Transverse colon (tissue), 4 donors: ENCODE measurements around the gene OR14C36. TPM values are rescaled to one million over a fixed set of nuclear protein-coding genes. Genes with fewer than 3 reads are reported as not detected.
"Not testable (repeated sequence)": the region's sequence is repeated elsewhere in the genome, so short reads cannot be mapped to it uniquely, and the experiment has no call there.

Source experiments
- DNase-seq: peaks from one replicate; pipeline ENCODE4 v3.0.0-alpha.2; 2019
- H3K27ac ChIP-seq, 4 donors: fragments of 200-600 bp; sonication (generic); 2 replicates each; pipeline ENCODE4 v1.5.1; 2016 to 2018; ENCODE audit warnings: inconsistent platforms in 4 of 4
- H3K27me3 ChIP-seq: fragments of 200-600 bp; sonication (generic); 2 replicates; pipeline ENCODE4 v1.5.1; 2017; ENCODE audit warnings: inconsistent platforms
- H3K36me3 ChIP-seq, 4 donors: fragments of 200-600 bp; sonication (generic); 2 replicates each; pipeline ENCODE4 v1.5.1; 2017 to 2019; ENCODE audit warnings: inconsistent platforms in 4 of 4
- H3K4me1 ChIP-seq, 4 donors: fragments of 200-600 bp; sonication (generic); 2 replicates each; pipeline ENCODE4 v1.5.1; 2017 to 2020; ENCODE audit warnings: inconsistent platforms in 4 of 4
- H3K4me3 ChIP-seq, 4 donors: fragments of 200-600 bp; sonication (generic); 1 replicate in 1 of 4; 2 replicates in 3 of 4; pipeline versions ENCODE4 v1.5.1 to v1.6.1; 2017 to 2019; ENCODE audit warnings: inconsistent platforms in 4 of 4
- H3K9me3 ChIP-seq, 2 donors: fragments of 200-600 bp; sonication (generic); 2 replicates each; pipeline ENCODE4 v1.5.1; 2017 to 2019; ENCODE audit warnings: inconsistent platforms in 2 of 2
- CTCF ChIP-seq, 5 experiments: fragments of 200-600 bp in 3 of 5; fragments of 450-650 bp in 2 of 5; sonication (generic) in 3 of 5; IDR thresholded peaks; 1 replicate in 2 of 5; 2 replicates in 3 of 5; pipeline ENCODE4 v1.5.1; 2016 to 2017; ENCODE audit warnings: antibody characterized with exemption in 5 of 5, inconsistent platforms in 3 of 5, mild to moderate bottlenecking in 2 of 5, moderate library complexity in 1 of 5
- EP300 ChIP-seq: sonication (generic); formaldehyde crosslinking; IDR thresholded peaks from one replicate; pipeline ENCODE4 v1.6.1; 2017; ENCODE audit warnings: antibody characterized with exemption, low read depth
- POLR2A ChIP-seq: fragments of 450-650 bp; IDR thresholded peaks from one replicate; pipeline ENCODE4 v1.6.1; 2016; ENCODE audit warnings: antibody characterized with exemption, mild to moderate bottlenecking, moderate library complexity
- POLR2AphosphoS5 ChIP-seq, 3 donors: sonication (generic); formaldehyde crosslinking; IDR thresholded peaks; one replicate each; pipeline ENCODE4 v1.6.1; 2016; ENCODE audit warnings: antibody characterized with exemption in 3 of 3
- WGBS, 2 donors: methylation state at CpG; one replicate each; pipeline ENCODE4 v1.1.5; 2018; ENCODE audit warnings: low coverage in 1 of 2; 5-methylcytosine and 5-hydroxymethylcytosine counted together
- in situ Hi-C, 4 donors: fragments of 200-750 bp; cut with MboI; loops; one replicate each; pipeline versions ENCODE4 v1.15.0 to v1.15.1; 2017; ENCODE audit warnings: low sequenced_read_pairs in 3 of 4, low pct_ligation_motif_present in 1 of 4, low pct_unique_long_range_greater_than_20kb in 1 of 4
- intact Hi-C: fragments of 100-400 bp; cut with DNase I; formaldehyde crosslinking; loops from one replicate; pipeline ENCODE4 v1.15.1; 2023; ENCODE audit warnings: low total_unique reads
- total RNA-seq, 4 donors: library from RNA; depleted of rRNA; stranded (reverse); fragments of >200 nt; gene quantifications; one replicate each; pipeline ENCODE4 v1.1.0, GENCODE V29; 2016

Gene OR14C36
- not detected for total RNA-seq

GRCh38 chr1:248348475-248348874 is at the start of gene OR14C36:
Gene OR14C36, plus strand, starts transcription at chr1:248348775. Its CDS starts 0 bp downstream, at chr1:248348775.
- TF ChIP-seq POLR2AphosphoS5 (IDR thresholded peaks at IDR 0.05) (no peak), EP300 (no peak), POLR2A (no peak), CTCF (IDR thresholded peaks at IDR 0.05) (no peak)
- Histone ChIP-seq H3K9me3 (no peaks in the 10 kb centered on the region), H3K4me1 (no peaks in the 10 kb centered on the region), H3K4me3 (no peak within 1 kb of the TSS), H3K27me3 (no peaks in the 10 kb centered on the region), H3K27ac (no peak within 1 kb of the TSS), H3K36me3 (no peaks in the 10 kb centered on the region)
- 62 to 80% methylated on average over 4 of the region's 4 CpGs for WGBS, 2 donors
- in situ Hi-C loops, result no loop called here
- intact Hi-C loops, result no loop called here
- DNase-seq, result no peak

- Histone ChIP-seq H3K9me3 (no peaks in the 10 kb centered on the region), H3K27ac (no peak within 1 kb of the TSS), H3K4me3 (no peak within 1 kb of the TSS), H3K27me3 (no peaks in the 10 kb centered on the region), H3K36me3 (no peaks in the 10 kb centered on the region), H3K4me1 (no peaks in the 10 kb centered on the region)
- in situ Hi-C loops, result no loop called here
- intact Hi-C loops, result no loop called here
- TF ChIP-seq CTCF (IDR thresholded peaks at IDR 0.05) (no peak), POLR2A (no peak), EP300 (no peak), POLR2AphosphoS5 (IDR thresholded peaks at IDR 0.05) (no peak)
- no peak for DNase-seq
- WGBS, 2 donors, result 85 to 91% methylated on average over 1 of the region's 1 CpG
Measured at GRCh38 chr1:248303324-248303723, 45.3 kb upstream of the OR14C36 start, which contains the start of gene OR2T12. Gene OR2T12, minus strand, starts transcription at chr1:248303424. Its CDS starts 7,846 bp downstream, at chr1:248295578.

GRCh38 chr1:248305672-248306071 is 42.9 kb upstream of the OR14C36 start:
- in situ Hi-C loops, H3K4me3 ChIP-seq, H3K36me3 ChIP-seq, H3K9me3 ChIP-seq, DNase-seq, H3K27ac ChIP-seq, intact Hi-C loops, H3K27me3 ChIP-seq, H3K4me1 ChIP-seq: not testable (repeated sequence)
- 48 to 68% methylated on average over 3 to 9 of the region's 9 CpGs for WGBS, 2 donors

- in situ Hi-C loops (no loop called here), intact Hi-C loops (no loop called here)
- H3K27me3 ChIP-seq, result no peaks in the 10 kb centered on the region
- 88 to 89% methylated on average over 7 to 19 of the region's 19 CpGs for WGBS, 2 donors
- DNase-seq, result no peak
- H3K4me1 ChIP-seq, result no peaks in the 10 kb centered on the region
- no peaks in the 10 kb centered on the region for H3K36me3 ChIP-seq
- H3K9me3 ChIP-seq, result no peaks in the 10 kb centered on the region
- no peak for TF ChIP-seq POLR2A
- no peak for TF ChIP-seq POLR2AphosphoS5 (IDR thresholded peaks at IDR 0.05)
- TF ChIP-seq EP300, result no peak
- TF ChIP-seq CTCF (IDR thresholded peaks at IDR 0.05), result no peak
- H3K4me3 ChIP-seq, result no peak overlapping the region
- H3K27ac ChIP-seq, result no peak overlapping the region
Measured at GRCh38 chr1:248306103-248306502, 42.5 kb upstream of the OR14C36 start.

GRCh38 chr1:248306740-248307139 is 41.8 kb upstream of the OR14C36 start:
- H3K4me3 ChIP-seq, H3K9me3 ChIP-seq, in situ Hi-C loops, DNase-seq, H3K36me3 ChIP-seq, H3K4me1 ChIP-seq, H3K27ac ChIP-seq, H3K27me3 ChIP-seq, intact Hi-C loops: not testable (repeated sequence)
- 56 to 74% methylated on average over 2 to 10 of the region's 15 CpGs for WGBS, 2 donors
